A549 (cell line): Measurements from ENCODE around the gene MRPL36. TPM values are rescaled to one million over a fixed set of nuclear protein-coding genes. Genes with fewer than 3 reads are reported as not detected.

ENCODE experiments used
- ATAC-seq, 2 experiments: fragments of 200-7000 bp in 1 of 2; fragments of >200 bp in 1 of 2; cut with Nextera tagmentation in 1 of 2; cut with Tn5 transposase in 1 of 2; 3 replicates each; pipeline versions ENCODE4 v1.8.0 to v1.9.1; 2018 to 2020; ENCODE audit warnings: mild to moderate bottlenecking in 1 of 2, moderate library complexity in 1 of 2
- CTCF ChIA-PET: fragments of 300-600 bp; sonication (Branson Sonifier 250); formaldehyde crosslinking; extraction: SDS; loops from one replicate; lab custom pipeline; 2021; ENCODE audit warnings: antibody characterized with exemption, inconsistent platforms; lab: Yijun Ruan, JAX
- POLR2A ChIA-PET: fragments of 350-600 bp; formaldehyde crosslinking; extraction: SDS; loops from one replicate; lab custom pipeline; 2021; ENCODE audit warnings: antibody characterized with exemption, inconsistent platforms; lab: Yijun Ruan, JAX
- DNase-seq, 2 experiments: peaks; one replicate each; pipeline versions ENCODE4 v3.0.0 to v3.0.0-alpha.2; 2011 to 2016; ENCODE audit warnings: low read depth in 1 of 2, low spot score in 1 of 2
- FAIRE-seq: peaks from 2 replicates; lab custom pipeline; 2011; peaks lifted over from hg19 to GRCh38; lab: Jason Lieb, UNC
- H3K27ac ChIP-seq, 2 experiments: fragments of >200 bp; sonication (Bioruptor Twin); formaldehyde crosslinking; 3 replicates each; pipeline ENCODE4 v1.5.1; 2016 to 2017
- H3K4me1 ChIP-seq: fragments of >200 bp; sonication (Bioruptor Twin); formaldehyde crosslinking; 3 replicates; pipeline ENCODE4 v1.6.1; 2016
- H3K4me2 ChIP-seq: fragments of >200 bp; sonication (Bioruptor Twin); formaldehyde crosslinking; 3 replicates; pipeline ENCODE4 v1.6.1; 2016
- H3K4me3 ChIP-seq: fragments of >200 bp; sonication (Bioruptor Twin); formaldehyde crosslinking; 3 replicates; pipeline ENCODE4 v1.5.1; 2016
- H3K9me3 ChIP-seq: fragments of >200 bp; sonication (Bioruptor Twin); formaldehyde crosslinking; 3 replicates; pipeline ENCODE4 v1.6.1; 2016
- CBX2 ChIP-seq: fragments of 200-600 bp; sonication (generic); IDR thresholded peaks from 2 replicates; pipeline ENCODE4 v1.6.1; 2016; ENCODE audit warnings: low read depth, mild to moderate bottlenecking, borderline replicate concordance
- CBX8 ChIP-seq: fragments of 200-600 bp; sonication (generic); IDR thresholded peaks from 2 replicates; pipeline ENCODE4 v1.6.1; 2016
- CEBPB ChIP-seq, 2 experiments: fragments of >200 bp in 1 of 2; sonication (Bioruptor Twin) in 1 of 2; formaldehyde crosslinking in 1 of 2; IDR thresholded peaks; 2 replicates each; pipeline ENCODE4 v1.6.1; 2012 to 2016
- CHD4 ChIP-seq: fragments of 200-600 bp; sonication (generic); IDR thresholded peaks from 2 replicates; pipeline ENCODE4 v1.6.1; 2016; ENCODE audit warnings: antibody characterized with exemption, mild to moderate bottlenecking, borderline replicate concordance
- EHMT2 ChIP-seq: fragments of 200-600 bp; sonication (generic); IDR thresholded peaks from 2 replicates; pipeline ENCODE4 v1.6.1; 2016; ENCODE audit warnings: antibody characterized with exemption, low read depth, mild to moderate bottlenecking, moderate library complexity
- ESRRA ChIP-seq: fragments of 150-350 bp; IDR thresholded peaks from 2 replicates; pipeline ENCODE4 v1.6.1; 2014; ENCODE audit warnings: mild to moderate bottlenecking, low read length, borderline replicate concordance
- GATA3 ChIP-seq: IDR thresholded peaks from 2 replicates; pipeline ENCODE4 v1.6.1; 2012; ENCODE audit warnings: borderline replicate concordance
- HOXB13 ChIP-seq: fragments of 250-450 bp; sonication (Bioruptor Pico); IDR thresholded peaks from 2 replicates; pipeline ENCODE4 v1.5.0; 2020; ENCODE audit warnings: low read depth, mild to moderate bottlenecking, moderate library complexity
- JUNB ChIP-seq: fragments of >200 bp; sonication (Bioruptor Twin); formaldehyde crosslinking; IDR thresholded peaks from 2 replicates; pipeline ENCODE4 v1.6.1; 2016
- KDM5A ChIP-seq: fragments of 200-600 bp; sonication (generic); IDR thresholded peaks from 2 replicates; pipeline ENCODE4 v1.6.1; 2016; ENCODE audit warnings: antibody characterized with exemption, mild to moderate bottlenecking
- MAFK ChIP-seq: fragments of 450-650 bp; IDR thresholded peaks from 2 replicates; pipeline ENCODE4 v1.6.1; 2014; ENCODE audit not compliant: partially characterized antibody
- PHF8 ChIP-seq: fragments of 200-600 bp; sonication (generic); IDR thresholded peaks from 2 replicates; pipeline ENCODE4 v1.6.1; 2016; ENCODE audit warnings: low read depth, mild to moderate bottlenecking, antibody characterized with exemption, moderate library complexity, borderline replicate concordance
- RCOR1 ChIP-seq: fragments of 150-350 bp; IDR thresholded peaks from 2 replicates; pipeline ENCODE4 v1.6.1; 2014; ENCODE audit warnings: antibody characterized with exemption, low read length, low read depth
- RFX5 ChIP-seq: fragments of 450-650 bp; IDR thresholded peaks from 2 replicates; pipeline ENCODE4 v1.7.1; 2014; ENCODE audit warnings: antibody characterized with exemption, mild to moderate bottlenecking, moderate library complexity
- RNF2 ChIP-seq: fragments of 200-600 bp; sonication (generic); IDR thresholded peaks from 2 replicates; pipeline ENCODE4 v1.6.1; 2016; ENCODE audit warnings: low read depth, mild to moderate bottlenecking, antibody characterized with exemption, moderate library complexity, borderline replicate concordance
- TFCP2L1 ChIP-seq: fragments of 250-450 bp; sonication (Bioruptor Pico); IDR thresholded peaks from 2 replicates; pipeline ENCODE4 v1.5.0; 2021; ENCODE audit warnings: mild to moderate bottlenecking
- ZFP36 ChIP-seq: fragments of 450-650 bp; IDR thresholded peaks from 2 replicates; pipeline ENCODE4 v1.6.1; 2014; ENCODE audit warnings: borderline replicate concordance; ENCODE audit not compliant: partially characterized antibody
- ZNF302 ChIP-seq: fragments of 250-450 bp; sonication (Bioruptor Pico); IDR thresholded peaks from 2 replicates; pipeline ENCODE4 v1.9.0; 2021; ENCODE audit warnings: inconsistent platforms, mild to moderate bottlenecking, moderate library complexity
- WGBS: methylation state at CpG from one replicate; pipeline ENCODE4 v1.1.6; 2017; ENCODE audit errors: missing lambda C conversion rate; 5-methylcytosine and 5-hydroxymethylcytosine counted together
- polyA plus RNA-seq, 4 experiments: library from polyadenylated mRNA; depleted of rRNA in 3 of 4; stranded (reverse); fragments of >200 nt; fragmentation: RNase III in 1 of 4; extraction: RNeasy Plus Mini Kit Qiagen cat#74134 plus additional on column Dnase treatment in 1 of 4; gene quantifications; 2 replicates in 3 of 4; 3 replicates in 1 of 4; pipeline ENCODE4 v1.2.3, GENCODE V29; 2011 to 2017
- TF ChIP-seq, protein P1 (sequence below): fragments of >200 bp; sonication (Bioruptor Twin); formaldehyde crosslinking; IDR thresholded peaks from 3 replicates; pipeline ENCODE4 v1.6.1; 2016
- TF ChIP-seq, protein P2 (sequence below): IDR thresholded peaks from 2 replicates; pipeline ENCODE4 v1.6.1; 2012
- TF ChIP-seq, protein P3 (sequence below): fragments of 150-350 bp; IDR thresholded peaks from 2 replicates; pipeline ENCODE4 v1.6.1; 2014; ENCODE audit warnings: low read depth, mild to moderate bottlenecking, low read length
- TF ChIP-seq, protein P4 (sequence below): fragments of 450-650 bp; IDR thresholded peaks from 2 replicates; pipeline ENCODE4 v1.6.1; 2014; ENCODE audit warnings: antibody characterized with exemption
- TF ChIP-seq, protein P5 (sequence below): fragments of >200 bp; sonication (Bioruptor Twin); formaldehyde crosslinking; IDR thresholded peaks from 3 replicates; pipeline ENCODE4 v1.5.1; 2016
- TF ChIP-seq, protein P6 (sequence below): fragments of >200 bp; sonication (Bioruptor Twin); formaldehyde crosslinking; IDR thresholded peaks from 2 replicates; pipeline ENCODE4 v1.6.1; 2016

The MRPL36 gene
- polyA plus RNA-seq, 2 of the 4 experiments (the other 2 are of a cell fraction) = 114 to 127 TPM

DNA sequence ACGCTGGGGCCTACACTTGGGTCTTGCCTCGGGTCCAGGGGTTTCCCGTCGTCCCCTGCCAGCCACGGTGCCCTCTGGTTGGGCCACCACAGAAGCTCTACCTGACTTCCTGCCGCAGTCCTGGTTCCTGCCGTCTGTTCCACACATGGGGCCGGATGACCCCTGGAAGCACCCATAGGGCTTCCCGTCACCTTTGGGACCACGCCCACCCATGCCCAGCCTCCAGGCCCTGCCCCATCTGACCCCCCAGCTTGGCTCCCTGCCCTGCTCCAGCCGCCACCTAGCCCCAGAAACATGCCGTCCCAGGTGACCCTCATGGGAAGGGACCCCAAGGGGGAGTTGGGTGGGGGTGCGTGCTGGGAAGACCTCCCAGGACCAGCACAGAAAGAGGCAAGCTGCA, 13.7 kb downstream of the MRPL36 start:
- FAIRE-seq (no peak), DNase-seq (no peak), ATAC-seq (no peak)
- 76% methylated on average over 6 of the region's 13 CpGs for WGBS
- ChIA-PET POLR2A (no interaction called here), CTCF (no interaction called here)
- TF ChIP-seq ZNF302 (CRISPR knock-in tag) (no peak), MAFK (no peak), CEBPB (IDR thresholded peaks at IDR 0.05) (no peak), ZFP36 (no peak), PHF8 (no peak), ESRRA (no peak), RFX5 (no peak)
- TF ChIP-seq, protein P1, sequence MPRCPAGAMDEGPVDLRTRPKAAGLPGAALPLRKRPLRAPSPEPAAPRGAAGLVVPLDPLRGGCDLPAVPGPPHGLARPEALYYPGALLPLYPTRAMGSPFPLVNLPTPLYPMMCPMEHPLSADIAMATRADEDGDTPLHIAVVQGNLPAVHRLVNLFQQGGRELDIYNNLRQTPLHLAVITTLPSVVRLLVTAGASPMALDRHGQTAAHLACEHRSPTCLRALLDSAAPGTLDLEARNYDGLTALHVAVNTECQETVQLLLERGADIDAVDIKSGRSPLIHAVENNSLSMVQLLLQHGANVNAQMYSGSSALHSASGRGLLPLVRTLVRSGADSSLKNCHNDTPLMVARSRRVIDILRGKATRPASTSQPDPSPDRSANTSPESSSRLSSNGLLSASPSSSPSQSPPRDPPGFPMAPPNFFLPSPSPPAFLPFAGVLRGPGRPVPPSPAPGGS = no peak
- TF ChIP-seq, protein P2, sequence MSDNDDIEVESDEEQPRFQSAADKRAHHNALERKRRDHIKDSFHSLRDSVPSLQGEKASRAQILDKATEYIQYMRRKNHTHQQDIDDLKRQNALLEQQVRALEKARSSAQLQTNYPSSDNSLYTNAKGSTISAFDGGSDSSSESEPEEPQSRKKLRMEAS = no peak
- TF ChIP-seq, protein P3, sequence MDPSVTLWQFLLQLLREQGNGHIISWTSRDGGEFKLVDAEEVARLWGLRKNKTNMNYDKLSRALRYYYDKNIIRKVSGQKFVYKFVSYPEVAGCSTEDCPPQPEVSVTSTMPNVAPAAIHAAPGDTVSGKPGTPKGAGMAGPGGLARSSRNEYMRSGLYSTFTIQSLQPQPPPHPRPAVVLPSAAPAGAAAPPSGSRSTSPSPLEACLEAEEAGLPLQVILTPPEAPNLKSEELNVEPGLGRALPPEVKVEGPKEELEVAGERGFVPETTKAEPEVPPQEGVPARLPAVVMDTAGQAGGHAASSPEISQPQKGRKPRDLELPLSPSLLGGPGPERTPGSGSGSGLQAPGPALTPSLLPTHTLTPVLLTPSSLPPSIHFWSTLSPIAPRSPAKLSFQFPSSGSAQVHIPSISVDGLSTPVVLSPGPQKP = no peak
- Histone ChIP-seq H3K9me3 (no peaks in the 10 kb centered on the region), H3K4me3 (no peak overlapping the region), H3K4me1 (no peaks in the 10 kb centered on the region), H3K27ac (no peak overlapping the region), H3K4me2 (no peak overlapping the region)

DNA sequence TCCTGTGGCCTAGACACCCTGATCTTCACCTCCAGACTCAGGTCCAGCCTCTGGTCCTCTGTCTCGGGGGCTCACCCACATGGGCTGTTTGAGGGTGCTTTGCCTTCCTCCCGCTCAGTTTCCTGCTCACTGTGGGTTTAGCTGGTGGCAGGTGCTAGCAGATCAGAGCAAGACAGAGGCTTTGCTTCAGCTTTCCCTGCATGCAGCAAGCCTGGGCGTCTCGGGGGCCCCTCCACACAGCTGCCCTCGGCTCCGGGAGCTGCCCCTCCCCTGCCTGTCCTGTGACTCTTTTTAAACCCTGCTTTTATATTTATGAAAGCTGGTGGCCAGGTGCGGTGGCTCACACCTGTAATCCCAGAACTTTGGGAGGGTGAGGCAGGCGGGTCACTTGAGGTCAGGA, 14.6 kb downstream of the MRPL36 start:
- CTCF ChIA-PET = interaction anchor here (0.9 kb wide), 1 partner anchor 12 kb away, joined by 3 read pairs; no protein-coding TSS in a partner anchor
- no peak for ATAC-seq
- H3K4me2 ChIP-seq = no peak overlapping the region
- H3K9me3 ChIP-seq = no peaks in the 10 kb centered on the region
- no peak overlapping the region for H3K4me3 ChIP-seq
- no peak for DNase-seq
- H3K4me1 ChIP-seq = no peaks in the 10 kb centered on the region
- TF ChIP-seq, protein P4, sequence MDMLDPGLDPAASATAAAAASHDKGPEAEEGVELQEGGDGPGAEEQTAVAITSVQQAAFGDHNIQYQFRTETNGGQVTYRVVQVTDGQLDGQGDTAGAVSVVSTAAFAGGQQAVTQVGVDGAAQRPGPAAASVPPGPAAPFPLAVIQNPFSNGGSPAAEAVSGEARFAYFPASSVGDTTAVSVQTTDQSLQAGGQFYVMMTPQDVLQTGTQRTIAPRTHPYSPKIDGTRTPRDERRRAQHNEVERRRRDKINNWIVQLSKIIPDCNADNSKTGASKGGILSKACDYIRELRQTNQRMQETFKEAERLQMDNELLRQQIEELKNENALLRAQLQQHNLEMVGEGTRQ = no peak
- TF ChIP-seq CHD4 (no peak), CBX2 (no peak), RFX5 (no peak), RNF2 (no peak), EHMT2 (no peak), GATA3 (no peak), KDM5A (no peak), RCOR1 (no peak), TFCP2L1 (CRISPR knock-in tag) (no peak), JUNB (no peak), CBX8 (no peak), HOXB13 (no peak)
- TF ChIP-seq, protein P5, sequence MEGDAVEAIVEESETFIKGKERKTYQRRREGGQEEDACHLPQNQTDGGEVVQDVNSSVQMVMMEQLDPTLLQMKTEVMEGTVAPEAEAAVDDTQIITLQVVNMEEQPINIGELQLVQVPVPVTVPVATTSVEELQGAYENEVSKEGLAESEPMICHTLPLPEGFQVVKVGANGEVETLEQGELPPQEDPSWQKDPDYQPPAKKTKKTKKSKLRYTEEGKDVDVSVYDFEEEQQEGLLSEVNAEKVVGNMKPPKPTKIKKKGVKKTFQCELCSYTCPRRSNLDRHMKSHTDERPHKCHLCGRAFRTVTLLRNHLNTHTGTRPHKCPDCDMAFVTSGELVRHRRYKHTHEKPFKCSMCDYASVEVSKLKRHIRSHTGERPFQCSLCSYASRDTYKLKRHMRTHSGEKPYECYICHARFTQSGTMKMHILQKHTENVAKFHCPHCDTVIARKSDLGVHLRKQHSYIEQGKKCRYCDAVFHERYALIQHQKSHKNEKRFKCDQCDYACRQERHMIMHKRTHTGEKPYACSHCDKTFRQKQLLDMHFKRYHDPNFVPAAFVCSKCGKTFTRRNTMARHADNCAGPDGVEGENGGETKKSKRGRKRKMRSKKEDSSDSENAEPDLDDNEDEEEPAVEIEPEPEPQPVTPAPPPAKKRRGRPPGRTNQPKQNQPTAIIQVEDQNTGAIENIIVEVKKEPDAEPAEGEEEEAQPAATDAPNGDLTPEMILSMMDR = no peak
- TF ChIP-seq, protein P6, sequence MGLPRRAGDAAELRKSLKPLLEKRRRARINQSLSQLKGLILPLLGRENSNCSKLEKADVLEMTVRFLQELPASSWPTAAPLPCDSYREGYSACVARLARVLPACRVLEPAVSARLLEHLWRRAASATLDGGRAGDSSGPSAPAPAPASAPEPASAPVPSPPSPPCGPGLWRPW = no peak
- no peak for FAIRE-seq
- 45% methylated on average over 8 of the region's 8 CpGs for WGBS
- H3K27ac ChIP-seq = no peak overlapping the region
- POLR2A ChIA-PET = no interaction called here
